Breast epithelium (tissue), 3 donors: ENCODE measurements around the gene COL18A1.

Source experiments
- CTCF ChIP-seq, 3 donors: fragments of 450-650 bp; IDR thresholded peaks; one replicate each; pipeline ENCODE4 v1.5.1; 2016 to 2017; ENCODE audit warnings: antibody characterized with exemption in 3 of 3, mild to moderate bottlenecking in 3 of 3, moderate library complexity in 3 of 3
- POLR2A ChIP-seq: fragments of 450-650 bp; IDR thresholded peaks from one replicate; pipeline ENCODE4 v1.6.1; 2016; ENCODE audit warnings: antibody characterized with exemption, mild to moderate bottlenecking, moderate library complexity
- POLR2AphosphoS5 ChIP-seq, 3 donors: sonication (generic); formaldehyde crosslinking; IDR thresholded peaks; one replicate each; pipeline ENCODE4 v1.6.1; 2017; ENCODE audit warnings: antibody characterized with exemption in 3 of 3

DNA sequence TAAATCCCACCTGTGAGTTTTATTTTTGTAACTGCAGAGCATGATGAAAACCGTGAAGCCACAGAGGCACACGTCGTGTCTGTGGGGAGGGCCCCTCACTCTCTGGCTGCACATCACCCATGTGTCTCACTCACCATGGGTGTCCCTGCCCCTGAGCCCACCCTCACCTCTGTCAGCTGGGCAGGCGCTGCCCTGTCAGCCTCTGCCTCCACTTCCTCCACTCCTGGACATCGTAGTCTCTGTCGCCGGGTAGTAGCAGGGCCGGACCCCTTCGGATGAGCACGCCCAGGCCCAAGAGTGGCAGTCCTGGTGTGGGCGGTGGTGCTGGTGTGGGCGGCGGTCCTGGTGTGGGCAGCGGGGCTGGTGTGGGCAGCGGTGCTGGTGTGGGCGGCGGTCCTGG lies 37.3 kb downstream of the COL18A1 start:
- no peak for TF ChIP-seq CTCF (IDR thresholded peaks at IDR 0.05)
- no peak for TF ChIP-seq POLR2AphosphoS5 (IDR thresholded peaks at IDR 0.05)
- TF ChIP-seq POLR2A: no peak
